Activated T-cell treated with anti-CD3 and anti-CD28 coated beads, Interleukin-2, amount 50 U/mL, for 72 hours (primary cell): Measurements from ENCODE around the gene DYNLL2. TPM values are rescaled to one million over a fixed set of nuclear protein-coding genes. Genes with fewer than 3 reads are reported as not detected.
"Not testable (repeated sequence)": the region's sequence is repeated elsewhere in the genome, so short reads cannot be mapped to it uniquely, and the experiment has no call there.

ENCODE experiments used
- ATAC-seq, 2 donors: fragments of 150-1000 bp; cut with Tn5 transposase; replicated peaks in 1 of 2; 2 replicates each; pipeline ENCODE4 v1.10.0; 2021; ENCODE audit warnings: moderate library complexity in 2 of 2, mild to moderate bottlenecking in 1 of 2
- DNase-seq, 2 donors: peaks; one replicate each; pipeline ENCODE4 v3.0.0; 2021 to 2022; ENCODE audit warnings: mixed read lengths in 1 of 2
- H3K27ac Mint-ChIP-seq: one replicate; pipeline ENCODE4 v1.8.0; 2022; ENCODE audit warnings: mild to moderate bottlenecking, moderate library complexity, mixed read lengths
- H3K27me3 Mint-ChIP-seq: one replicate; pipeline ENCODE4 v1.8.0; 2022; ENCODE audit warnings: low read depth, mixed read lengths
- H3K36me3 Mint-ChIP-seq, 2 donors: one replicate each; pipeline ENCODE4 v1.8.0; 2022; ENCODE audit warnings: mixed read lengths in 2 of 2, mild to moderate bottlenecking in 1 of 2; ENCODE audit not compliant: insufficient read depth in 2 of 2
- H3K4me1 Mint-ChIP-seq: one replicate; pipeline ENCODE4 v1.8.0; 2022; ENCODE audit warnings: low read depth, mixed read lengths
- H3K4me3 Mint-ChIP-seq, 2 donors: one replicate each; pipeline ENCODE4 v1.8.0; 2022; ENCODE audit warnings: mild to moderate bottlenecking in 2 of 2, mixed read lengths in 2 of 2, moderate library complexity in 2 of 2
- H3K9me3 Mint-ChIP-seq, 2 donors: one replicate each; pipeline ENCODE4 v1.8.0; 2022; ENCODE audit warnings: mixed read lengths in 2 of 2
- total RNA-seq, 2 donors: library from RNA; stranded (reverse); gene quantifications; one replicate each; pipeline ENCODE4 v1.2.3, GENCODE V29; 2022

Gene DYNLL2
- total RNA-seq, 2 donors from 2014 or later = 32.9 to 37.7 TPM

GRCh38 chr17:58121925-58122324, 38.7 kb downstream of the DYNLL2 start:
- H3K4me1 Mint-ChIP-seq = peaks cover 5% of the 10 kb centered on the region
- H3K27ac Mint-ChIP-seq = no peak overlapping the region
- peaks cover 16% of the 10 kb centered on the region for H3K27me3 Mint-ChIP-seq
- DNase-seq (peak; percentile 8 to 12), ATAC-seq (peak in 1 of 2 donors; percentile 50)
- H3K9me3 Mint-ChIP-seq = no peaks in the 10 kb centered on the region
- no peaks in the 10 kb centered on the region for H3K36me3 Mint-ChIP-seq
- no peak overlapping the region for H3K4me3 Mint-ChIP-seq

GRCh38 chr17:58127846-58128245, 44.6 kb downstream of the DYNLL2 start:
- ATAC-seq (no peak), DNase-seq (no peak)
- Mint-ChIP-seq H3K4me3 (no peak overlapping the region), H3K9me3 (no peaks in the 10 kb centered on the region), H3K36me3 (no peaks in the 10 kb centered on the region), H3K4me1 (no peaks in the 10 kb centered on the region), H3K27ac (no peak overlapping the region), H3K27me3 (no peaks in the 10 kb centered on the region)

GRCh38 chr17:58132697-58133096, 49.5 kb downstream of the DYNLL2 start:
- not testable (repeated sequence) for H3K4me3 Mint-ChIP-seq, H3K27me3 Mint-ChIP-seq, DNase-seq, H3K4me1 Mint-ChIP-seq, ATAC-seq, H3K36me3 Mint-ChIP-seq, H3K27ac Mint-ChIP-seq
- H3K9me3 Mint-ChIP-seq = peaks cover 5 to 10% of the 10 kb centered on the region in 2 donors

GRCh38 chr17:58136669-58137279, 53.6 kb downstream of the DYNLL2 start:
- Mint-ChIP-seq H3K4me1 (no peaks in the 10 kb centered on the region), H3K27ac (no peak overlapping the region), H3K4me3 (no peak overlapping the region), H3K9me3 (peaks cover 5 to 13% of the 10 kb centered on the region in 2 donors), H3K27me3 (no peaks in the 10 kb centered on the region), H3K36me3 (peaks cover 3 to 6% of the 10 kb centered on the region in 2 donors)
- ATAC-seq = no peak
- no peak for DNase-seq

GRCh38 chr17:58141505-58141904, 58.3 kb downstream of the DYNLL2 start:
- no peak for DNase-seq
- Mint-ChIP-seq H3K27ac (no peak overlapping the region), H3K4me3 (no peak overlapping the region), H3K36me3 (peaks cover 16% of the 10 kb centered on the region in 2 donors), H3K9me3 (peaks cover 14 to 15% of the 10 kb centered on the region in 2 donors), H3K27me3 (no peaks in the 10 kb centered on the region), H3K4me1 (no peaks in the 10 kb centered on the region)
- no peak for ATAC-seq

- not testable (repeated sequence) for ATAC-seq, H3K27ac Mint-ChIP-seq, H3K4me3 Mint-ChIP-seq, DNase-seq, H3K4me1 Mint-ChIP-seq, H3K27me3 Mint-ChIP-seq
- H3K36me3 Mint-ChIP-seq = peaks cover 13 to 17% of the 10 kb centered on the region in 2 donors
- peaks cover 9 to 16% of the 10 kb centered on the region in 2 donors for H3K9me3 Mint-ChIP-seq
Observed at GRCh38 chr17:58143335-58143734, 60.1 kb downstream of the DYNLL2 start.

GRCh38 chr17:58144801-58145200, 61.6 kb downstream of the DYNLL2 start:
- H3K9me3 Mint-ChIP-seq = peaks cover 7 to 16% of the 10 kb centered on the region in 2 donors
- DNase-seq = no peak
- H3K27ac Mint-ChIP-seq = no peak overlapping the region
- ATAC-seq = no peak
- H3K4me1 Mint-ChIP-seq = no peaks in the 10 kb centered on the region
- no peak overlapping the region for H3K4me3 Mint-ChIP-seq
- H3K36me3 Mint-ChIP-seq = peaks cover 10 to 17% of the 10 kb centered on the region in 2 donors
- H3K27me3 Mint-ChIP-seq = no peaks in the 10 kb centered on the region

Other genes starting within 250 kb of the DYNLL2 start
- gene MRPS23, start 233.4 kb upstream of the DYNLL2 start, total RNA-seq = 10 to 100 TPM; 43.4 to 52.7 TPM
- 1 to 10 TPM; 1.1 to 1.4 TPM for gene CUEDC1, start 128.0 kb upstream of the DYNLL2 start, total RNA-seq
- gene VEZF1, start 95.2 kb upstream of the DYNLL2 start, total RNA-seq = 10 to 100 TPM; 42.6 to 44.6 TPM
- 100 to 1,000 TPM; 233 to 281 TPM for gene SRSF1, start 76.2 kb upstream of the DYNLL2 start, total RNA-seq
- under 1 TPM; 0.34 to 0.35 TPM for gene OR4D1, start 65.0 kb downstream of the DYNLL2 start, total RNA-seq
- not detected for gene OR4D2, start 83.6 kb downstream of the DYNLL2 start, total RNA-seq
- not detected for gene EPX, start 109.3 kb downstream of the DYNLL2 start, total RNA-seq
- gene MKS1, start 135.8 kb downstream of the DYNLL2 start, total RNA-seq = 10 to 100 TPM; 25.7 to 35.2 TPM
- gene LPO, start 155.2 kb downstream of the DYNLL2 start, total RNA-seq = under 1 TPM; 0.12 to 0.31 TPM
- under 1 TPM in 1 of 2 donors, not detected in 1; 0.09 TPM for gene MPO, start 197.5 kb downstream of the DYNLL2 start, total RNA-seq
- 10 to 100 TPM; 42.3 to 55.3 TPM for gene TSPOAP1, start 245.4 kb downstream of the DYNLL2 start, total RNA-seq